Activated CD4-positive, alpha-beta T cell treated with anti-CD3 and anti-CD28 coated beads for 4 hours (primary cell): ENCODE results near the gene METRNL.
A peak's percentile ranks its signal among the peaks of the same experiment; 100 is the strongest.

Source experiments
- DNase-seq, 2 donors: peaks; one replicate each; pipeline ENCODE4 v3.0.0-alpha.2; 2020

The METRNL gene

GRCh38 chr17:83067718-83068261 lies 11.6 kb upstream of the METRNL start:
- DNase-seq, result no peak

GRCh38 chr17:83068641-83069570 lies 10.5 kb upstream of the METRNL start:
- DNase-seq, result no peak

DNA sequence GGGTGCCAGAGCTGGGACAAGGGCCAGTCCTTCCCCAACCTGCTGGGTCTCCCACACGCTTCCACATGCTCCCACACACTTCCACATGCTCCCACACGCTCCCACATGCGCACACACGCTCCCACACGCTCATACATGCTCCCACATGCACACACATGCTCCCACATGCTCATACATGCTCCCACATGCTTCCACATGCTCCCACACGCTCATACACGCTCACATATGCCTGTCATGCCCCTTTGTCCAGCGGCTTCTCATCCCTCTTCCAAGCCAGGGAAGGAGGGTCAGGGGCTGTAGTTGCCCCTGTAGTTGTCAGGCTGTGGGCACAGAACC lies 9.9 kb upstream of the METRNL start:
- DNase-seq, result no peak

- no peak for DNase-seq
Measured at GRCh38 chr17:83069931-83070742, 9.3 kb upstream of the METRNL start.

DNA sequence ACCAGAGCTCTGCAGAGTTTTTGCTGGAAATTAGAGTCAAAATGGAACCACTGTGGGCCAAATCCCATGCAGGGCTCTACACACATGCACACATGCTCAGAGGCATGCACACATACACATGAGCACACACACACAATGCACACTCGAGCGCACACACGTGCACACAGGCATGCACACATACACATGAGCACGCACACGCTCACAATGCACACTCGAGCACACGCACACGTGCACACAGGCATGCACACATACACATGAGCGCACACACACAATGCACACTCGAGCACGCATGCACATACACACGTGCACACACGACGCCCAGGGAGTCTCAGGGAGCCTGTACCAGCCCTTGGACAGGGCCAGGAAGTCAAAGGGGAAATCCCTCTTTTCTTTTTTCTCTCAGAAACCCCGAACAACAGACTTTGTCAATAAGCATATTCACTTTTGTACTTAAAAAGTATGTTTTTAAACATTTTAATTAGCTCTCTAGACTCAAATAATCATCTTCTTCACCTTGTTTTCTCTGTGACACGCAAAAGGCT lies 8.5 kb upstream of the METRNL start:
- DNase-seq, result no peak

- no peak for DNase-seq
Measured at GRCh38 chr17:83071365-83071764, 8.0 kb upstream of the METRNL start.

GRCh38 chr17:83071966-83072562 lies 7.3 kb upstream of the METRNL start:
- DNase-seq, result no peak

DNA sequence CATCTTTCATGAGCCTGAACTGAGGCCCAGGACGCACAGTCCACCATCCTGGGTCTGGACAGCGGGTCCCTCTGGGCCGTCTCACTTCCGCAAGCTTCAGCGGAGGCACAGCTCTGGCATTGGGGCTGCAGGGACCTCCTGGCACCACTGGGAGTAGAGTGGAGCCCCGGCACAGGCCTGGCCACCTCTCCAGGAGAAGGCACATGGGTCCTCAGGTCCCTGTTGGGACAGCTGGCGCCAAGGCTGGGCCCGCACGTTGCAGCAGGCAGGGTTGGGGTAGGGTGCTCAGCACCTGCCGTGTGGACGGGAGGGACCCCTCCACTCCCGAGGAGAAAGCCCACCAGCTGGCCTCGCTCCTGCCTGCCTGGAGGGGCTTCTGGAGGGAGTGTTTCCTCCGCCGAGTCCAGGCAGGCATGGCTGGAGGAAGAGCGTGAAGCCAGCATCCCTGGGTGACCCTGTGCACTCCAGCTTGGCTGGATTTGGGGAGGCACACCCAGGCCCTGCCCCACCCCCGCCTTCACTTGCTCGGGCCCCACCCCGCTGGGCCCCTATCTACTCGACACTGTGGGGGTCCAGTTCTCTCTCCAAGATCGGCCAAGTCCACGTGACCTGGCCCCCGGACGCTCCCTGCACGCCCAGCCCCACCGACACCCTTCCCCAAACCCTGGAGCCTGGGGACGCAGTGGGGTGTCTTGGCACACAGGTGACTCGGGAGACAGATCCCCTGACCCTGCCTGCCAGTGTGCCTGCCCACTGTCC lies 6.6 kb upstream of the METRNL start:
- DNase-seq, result no peak

DNA sequence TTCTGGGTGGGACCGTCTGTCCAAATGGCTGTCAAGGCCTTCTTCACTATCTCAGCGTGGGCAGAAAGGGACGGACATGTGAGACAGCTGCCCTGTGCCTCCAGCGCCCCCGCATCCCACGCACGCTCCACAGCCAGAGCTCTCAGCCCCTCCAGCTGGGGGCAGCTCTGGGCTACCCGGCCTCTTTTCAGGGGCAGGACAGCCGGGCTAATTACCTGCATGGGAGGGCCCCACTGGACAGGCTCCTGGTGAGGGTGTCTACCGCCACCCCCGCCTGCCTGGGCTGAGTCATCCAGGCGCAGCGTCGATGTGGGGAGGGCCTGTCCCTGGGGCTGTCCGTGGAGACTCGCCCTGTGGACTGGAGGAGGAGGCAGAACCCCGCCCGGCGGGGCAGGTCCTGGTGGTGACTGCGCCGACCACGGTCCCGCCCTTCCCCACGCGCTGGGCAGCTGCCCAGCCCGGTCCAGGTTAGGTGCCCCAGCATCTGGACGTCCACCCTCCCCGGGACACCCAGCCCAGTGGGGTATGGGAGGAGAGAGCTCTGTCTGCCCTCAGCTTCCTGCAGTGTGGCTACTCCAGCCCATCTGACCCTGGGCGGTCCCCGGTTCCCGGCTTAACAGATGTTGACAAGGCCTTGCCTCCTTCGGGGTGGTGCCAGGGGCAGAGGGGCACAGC lies 5.9 kb upstream of the METRNL start:
- DNase-seq, result no peak

DNA sequence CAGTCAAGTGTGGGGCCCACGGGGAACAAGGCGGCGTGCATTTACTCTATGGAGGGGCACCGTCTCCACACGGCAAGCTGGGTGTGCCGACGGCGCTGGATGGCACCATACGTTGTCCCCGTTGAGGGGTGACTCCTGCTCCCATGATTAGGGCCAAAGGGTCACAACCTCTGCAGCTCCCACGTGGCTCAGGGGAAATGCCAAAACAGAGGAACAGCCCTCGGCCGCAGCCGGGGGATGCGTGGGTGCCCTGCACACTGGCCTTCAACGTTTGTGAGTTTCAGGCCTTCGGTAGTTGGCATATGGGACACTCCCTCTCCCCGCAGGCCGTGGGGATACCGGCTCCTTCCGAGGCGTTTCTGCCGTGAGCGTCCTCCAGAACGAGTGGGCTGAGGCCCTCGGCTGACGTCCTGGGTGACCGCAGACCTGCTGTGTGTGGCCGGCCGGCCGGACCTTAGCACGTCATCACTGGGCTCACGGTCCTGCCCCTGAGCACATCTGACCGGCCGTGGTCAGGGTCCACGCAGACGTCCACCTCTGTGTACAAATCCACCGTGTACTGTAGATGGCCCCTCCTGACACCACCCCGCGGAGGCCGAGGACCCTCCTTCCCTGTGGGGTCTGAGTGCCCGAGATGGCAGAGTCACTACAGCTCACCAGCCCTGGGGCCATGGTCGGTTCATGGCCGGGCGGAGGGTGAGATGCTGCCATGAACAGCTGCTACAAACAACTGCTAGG lies 4.8 kb upstream of the METRNL start:
- DNase-seq, result no peak

- DNase-seq, result no peak
Measured at GRCh38 chr17:83075270-83075880, 4.0 kb upstream of the METRNL start.

GRCh38 chr17:83076938-83077337 lies 2.5 kb upstream of the METRNL start:
- DNase-seq, result no peak

DNA sequence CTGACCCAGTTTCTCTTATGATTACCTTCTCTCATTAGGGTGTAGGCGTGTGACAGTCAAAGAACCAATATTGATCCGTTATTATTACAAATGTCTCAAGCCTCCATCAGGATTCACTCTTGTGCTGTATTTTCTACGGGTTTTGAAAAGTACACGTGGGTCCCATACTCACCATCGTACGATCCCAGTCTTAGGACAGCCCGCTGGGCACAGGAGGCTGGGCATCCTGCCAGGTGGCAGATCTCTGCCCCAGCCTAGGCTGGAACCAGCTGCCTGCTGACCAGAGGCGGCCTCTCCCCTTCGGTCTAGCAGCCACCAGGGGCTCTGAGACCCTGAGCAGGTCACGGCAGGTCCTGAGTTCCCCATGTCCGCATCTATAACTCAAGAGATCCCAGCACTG lies 2.0 kb upstream of the METRNL start:
- DNase-seq, result no peak

DNA sequence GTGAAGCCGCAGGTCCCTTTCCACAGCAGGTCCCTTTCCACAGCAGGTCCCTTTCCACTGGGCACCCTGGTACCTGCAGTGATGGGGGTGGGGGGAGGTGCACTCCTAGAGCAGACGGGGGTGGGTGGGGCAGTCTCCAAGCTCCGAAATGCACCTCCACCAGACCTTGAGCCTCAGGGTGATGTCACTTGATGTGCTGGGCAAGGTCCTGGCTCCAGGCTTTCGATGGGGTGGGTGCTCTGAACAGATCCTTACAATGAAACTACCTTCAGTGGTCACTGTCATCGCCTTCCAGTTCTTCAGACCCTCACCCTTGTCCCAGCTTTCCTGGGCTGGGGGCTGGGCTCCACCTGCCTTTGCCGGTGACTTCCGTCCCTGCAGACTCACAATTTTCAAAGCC lies 1.5 kb upstream of the METRNL start:
- no peak for DNase-seq

DNA sequence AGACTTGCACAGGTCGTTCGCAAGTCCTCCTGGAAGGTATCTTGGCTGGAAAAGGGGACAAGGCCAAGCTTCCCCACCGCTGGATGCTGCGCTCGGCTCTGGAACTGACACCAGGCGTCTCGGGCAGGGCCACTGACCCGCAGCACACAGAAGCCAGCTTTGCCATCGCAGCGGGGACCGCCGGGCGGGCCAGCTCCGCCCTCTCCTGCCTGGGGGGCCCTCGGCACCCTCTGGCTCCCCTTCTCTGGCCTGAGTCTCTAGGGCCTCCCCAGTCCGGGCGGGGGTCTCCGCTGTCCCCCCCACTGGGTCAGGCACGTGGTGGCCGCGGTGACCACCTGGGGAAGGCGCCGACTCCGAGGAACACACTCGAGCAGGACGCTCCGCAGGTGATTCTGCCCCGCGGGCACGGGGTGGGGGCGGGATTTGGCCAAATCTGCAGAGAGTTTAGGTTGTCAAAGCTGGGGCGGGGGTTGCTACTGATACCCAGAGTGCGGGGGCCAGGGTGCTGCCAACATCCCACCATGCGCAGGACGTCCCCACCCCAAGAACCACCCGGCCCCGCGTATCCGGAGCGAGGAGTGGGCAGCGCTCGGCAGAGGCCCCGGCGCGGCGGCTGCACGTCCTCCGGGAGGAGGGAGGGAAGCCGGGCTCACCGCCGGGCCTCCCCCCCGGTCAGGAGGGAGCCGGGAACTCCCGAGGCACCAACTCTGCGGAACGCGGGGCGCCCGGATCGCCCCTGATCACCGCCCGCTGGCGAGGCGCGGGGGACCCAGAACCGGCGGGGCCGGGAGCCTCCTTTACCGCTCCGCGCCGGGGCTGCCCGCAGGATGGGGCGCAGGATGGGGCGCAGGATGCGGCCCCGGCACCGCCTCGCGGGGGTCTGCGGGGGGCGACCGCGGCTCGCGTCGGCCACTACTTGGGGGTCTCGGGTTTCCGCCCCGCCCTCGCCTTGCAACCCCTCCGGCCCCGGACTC lies 744 bp upstream of the METRNL start:
- no peak for DNase-seq

DNA sequence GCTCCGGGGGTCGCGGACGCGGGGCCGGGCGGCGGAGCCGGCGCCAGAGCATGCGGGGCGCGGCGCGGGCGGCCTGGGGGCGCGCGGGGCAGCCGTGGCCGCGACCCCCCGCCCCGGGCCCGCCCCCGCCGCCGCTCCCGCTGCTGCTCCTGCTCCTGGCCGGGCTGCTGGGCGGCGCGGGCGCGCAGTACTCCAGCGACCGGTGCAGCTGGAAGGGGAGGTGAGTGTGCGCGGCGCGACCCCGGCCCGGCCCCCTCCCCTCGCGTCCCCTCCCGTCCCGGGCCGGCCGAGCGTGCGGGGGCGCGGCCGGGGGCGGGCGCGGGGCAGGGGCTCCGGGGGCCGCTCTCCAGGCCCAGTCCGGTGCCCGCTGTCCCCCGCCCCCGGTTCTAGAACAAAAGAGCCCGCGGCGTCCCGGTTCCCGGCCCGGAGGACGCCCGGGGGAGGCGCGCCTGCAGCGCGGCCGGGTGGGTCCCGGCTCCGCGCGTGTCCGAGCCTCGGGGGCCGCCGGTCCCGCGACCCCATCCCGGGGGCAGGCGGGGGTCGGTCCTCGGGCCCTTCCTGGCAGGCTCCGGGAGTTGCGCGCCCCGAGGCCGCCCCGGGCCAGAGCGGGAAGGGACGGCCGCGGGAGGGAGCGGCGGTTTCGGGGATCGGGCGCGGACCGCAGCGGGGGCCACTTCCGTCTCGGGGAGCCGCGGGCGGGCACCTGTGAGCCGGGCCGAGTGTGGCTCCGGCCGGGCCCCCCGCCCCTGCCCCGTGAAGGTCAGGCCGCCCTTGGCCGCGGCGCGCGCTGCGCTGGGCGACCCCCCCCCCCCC lies 563 bp downstream of the METRNL start:
- DNase-seq, result no peak

DNA sequence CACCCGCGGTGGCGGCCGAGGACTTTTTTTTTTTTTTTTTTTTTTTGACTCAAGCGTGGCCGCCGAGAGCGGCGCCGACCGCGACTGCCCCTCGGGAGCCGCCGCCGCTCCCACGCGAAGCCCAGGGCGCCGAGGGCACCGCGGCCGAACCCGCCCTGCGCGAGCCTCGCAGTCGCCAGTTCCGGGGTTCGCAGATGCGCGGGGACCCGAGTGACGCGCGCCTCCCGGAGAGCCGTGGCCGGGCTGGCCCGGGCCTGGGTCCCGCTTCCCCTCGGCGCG lies 1.1 kb downstream of the METRNL start:
- DNase-seq, result no peak

DNA sequence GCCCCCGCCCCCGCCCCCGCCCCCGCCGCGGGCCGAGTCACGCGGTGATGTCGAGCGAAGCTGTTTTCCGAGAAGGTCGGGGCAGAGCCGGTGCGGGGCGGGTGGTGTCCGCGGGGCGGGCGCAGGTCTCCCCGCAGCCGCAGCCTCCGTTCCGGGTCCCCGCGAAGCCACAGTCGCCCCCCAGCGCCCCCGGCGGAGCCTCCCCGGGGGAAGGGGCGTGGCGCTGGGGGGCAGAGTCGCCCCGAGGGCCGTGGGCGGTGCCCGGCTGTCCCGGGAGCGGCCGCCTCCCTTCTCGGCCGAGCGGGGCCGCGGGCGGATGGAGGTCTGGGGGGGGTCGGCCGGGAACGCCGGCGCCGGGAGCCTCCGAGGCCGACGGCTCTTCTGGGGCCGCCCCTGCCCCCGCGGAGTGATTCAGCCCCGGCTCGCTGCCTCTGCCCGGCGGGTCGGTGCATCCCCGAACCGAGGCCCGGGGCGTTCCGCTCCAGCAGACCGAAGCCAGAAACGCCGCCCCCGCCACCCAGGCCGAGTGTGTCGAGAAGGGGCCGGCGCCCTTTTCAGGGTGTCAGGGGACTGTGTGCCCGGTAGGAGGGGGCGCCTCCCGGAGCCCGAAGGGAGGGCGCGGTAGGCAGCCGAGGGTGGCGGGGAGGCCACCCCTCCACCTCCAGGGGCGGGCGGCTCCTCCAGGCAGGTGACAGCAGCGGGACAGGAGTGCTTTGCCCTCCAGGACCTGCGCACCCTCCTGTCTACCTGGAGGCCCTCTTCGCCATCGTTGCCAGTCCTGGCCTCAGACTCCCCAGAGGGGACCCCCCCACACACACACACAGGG lies 1.7 kb downstream of the METRNL start:
- DNase-seq, result peak; percentile 43 to 59
